Breast epithelium (tissue), 4 donors: ENCODE results near the gene SPTB. TPM values are rescaled to one million over a fixed set of nuclear protein-coding genes. Genes with fewer than 3 reads are reported as not detected.

Source experiments
- DNase-seq, 2 donors: peaks; one replicate each; pipeline ENCODE4 v3.0.0-alpha.2; 2019; ENCODE audit warnings: low spot score in 2 of 2
- H3K27ac ChIP-seq, 2 donors: fragments of 200-600 bp; sonication (generic) in 1 of 2; one replicate each; pipeline ENCODE4 v1.5.1; 2016 to 2019; ENCODE audit warnings: mild to moderate bottlenecking in 1 of 2
- H3K27me3 ChIP-seq, 2 donors: fragments of 200-600 bp; sonication (generic) in 1 of 2; one replicate each; pipeline versions ENCODE4 v1.5.1 to v1.6.0; 2017 to 2019; ENCODE audit warnings: control low read depth in 1 of 2, mild to moderate bottlenecking in 1 of 2
- H3K36me3 ChIP-seq: fragments of 200-600 bp; one replicate; pipeline ENCODE4 v1.5.1; 2019
- H3K4me1 ChIP-seq, 2 donors: fragments of 200-600 bp; sonication (generic); one replicate each; pipeline ENCODE4 v1.5.1; 2016 to 2019; ENCODE audit warnings: control low read depth in 1 of 2
- H3K4me3 ChIP-seq, 3 donors: fragments of 200-600 bp; sonication (generic); 1 replicate in 2 of 3; 2 replicates in 1 of 3; pipeline ENCODE4 v1.5.1; 2016 to 2019; ENCODE audit warnings: mild to moderate bottlenecking in 3 of 3, moderate library complexity in 2 of 3
- H3K9me3 ChIP-seq, 2 donors: fragments of 200-600 bp; sonication (generic) in 1 of 2; one replicate each; pipeline ENCODE4 v1.5.1; 2016 to 2019; ENCODE audit warnings: control low read depth in 1 of 2
- POLR2A ChIP-seq: fragments of 450-650 bp; IDR thresholded peaks from one replicate; pipeline ENCODE4 v1.6.1; 2016; ENCODE audit warnings: antibody characterized with exemption, mild to moderate bottlenecking, moderate library complexity
- POLR2AphosphoS5 ChIP-seq, 3 donors: sonication (generic); formaldehyde crosslinking; IDR thresholded peaks; one replicate each; pipeline ENCODE4 v1.6.1; 2017; ENCODE audit warnings: antibody characterized with exemption in 3 of 3
- intact Hi-C: fragments of 100-400 bp; cut with DNase I; formaldehyde crosslinking; loops from one replicate; pipeline ENCODE4 v1.15.1; 2023; ENCODE audit warnings: low total_unique reads
- total RNA-seq, 3 donors: library from RNA; depleted of rRNA; stranded (reverse); fragments of >200 nt; gene quantifications; one replicate each; pipeline ENCODE4 v1.1.0, GENCODE V29; 2016
- TF ChIP-seq, protein P1 (sequence below), 3 donors: fragments of 450-650 bp; IDR thresholded peaks; one replicate each; pipeline ENCODE4 v1.5.1; 2016 to 2017; ENCODE audit warnings: antibody characterized with exemption in 3 of 3, mild to moderate bottlenecking in 3 of 3, moderate library complexity in 3 of 3

SPTB gene
- total RNA-seq, 3 donors from 2014 or later, result 0.88 to 2.6 (median 2.1) TPM

DNA sequence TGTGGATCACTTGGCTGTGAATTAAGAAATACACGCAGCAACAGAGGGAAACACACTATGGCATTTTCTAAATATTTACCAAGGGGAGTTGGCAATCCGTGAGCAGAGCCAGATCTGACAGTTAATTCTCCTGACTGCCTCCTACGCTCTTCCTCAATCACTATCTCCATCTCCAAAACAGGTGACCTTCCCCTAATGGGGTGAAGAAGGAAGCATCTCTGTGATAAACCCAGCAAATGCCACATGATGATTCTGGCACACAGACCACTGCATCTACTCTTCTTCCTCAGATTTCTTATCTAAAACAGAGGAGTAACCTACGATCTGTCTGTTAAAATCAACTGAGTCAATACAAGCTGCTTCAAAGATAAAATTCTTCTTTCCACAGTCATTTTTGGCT is 4.4 kb downstream of the SPTB start:
- H3K27ac ChIP-seq, result no peak overlapping the region
- no peaks in the 10 kb centered on the region for H3K4me1 ChIP-seq
- no peaks in the 10 kb centered on the region for H3K36me3 ChIP-seq
- H3K4me3 ChIP-seq, result no peak overlapping the region
- TF ChIP-seq, protein P1, sequence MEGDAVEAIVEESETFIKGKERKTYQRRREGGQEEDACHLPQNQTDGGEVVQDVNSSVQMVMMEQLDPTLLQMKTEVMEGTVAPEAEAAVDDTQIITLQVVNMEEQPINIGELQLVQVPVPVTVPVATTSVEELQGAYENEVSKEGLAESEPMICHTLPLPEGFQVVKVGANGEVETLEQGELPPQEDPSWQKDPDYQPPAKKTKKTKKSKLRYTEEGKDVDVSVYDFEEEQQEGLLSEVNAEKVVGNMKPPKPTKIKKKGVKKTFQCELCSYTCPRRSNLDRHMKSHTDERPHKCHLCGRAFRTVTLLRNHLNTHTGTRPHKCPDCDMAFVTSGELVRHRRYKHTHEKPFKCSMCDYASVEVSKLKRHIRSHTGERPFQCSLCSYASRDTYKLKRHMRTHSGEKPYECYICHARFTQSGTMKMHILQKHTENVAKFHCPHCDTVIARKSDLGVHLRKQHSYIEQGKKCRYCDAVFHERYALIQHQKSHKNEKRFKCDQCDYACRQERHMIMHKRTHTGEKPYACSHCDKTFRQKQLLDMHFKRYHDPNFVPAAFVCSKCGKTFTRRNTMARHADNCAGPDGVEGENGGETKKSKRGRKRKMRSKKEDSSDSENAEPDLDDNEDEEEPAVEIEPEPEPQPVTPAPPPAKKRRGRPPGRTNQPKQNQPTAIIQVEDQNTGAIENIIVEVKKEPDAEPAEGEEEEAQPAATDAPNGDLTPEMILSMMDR (IDR thresholded peaks at IDR 0.05), result no peak
- no peak for TF ChIP-seq POLR2A
- TF ChIP-seq POLR2AphosphoS5 (IDR thresholded peaks at IDR 0.05), result no peak
- intact Hi-C loops, result no loop called here
- H3K9me3 ChIP-seq, result no peaks in the 10 kb centered on the region
- DNase-seq, result no peak
- peaks cover 0 to 10% of the 10 kb centered on the region in 2 donors for H3K27me3 ChIP-seq

DNA sequence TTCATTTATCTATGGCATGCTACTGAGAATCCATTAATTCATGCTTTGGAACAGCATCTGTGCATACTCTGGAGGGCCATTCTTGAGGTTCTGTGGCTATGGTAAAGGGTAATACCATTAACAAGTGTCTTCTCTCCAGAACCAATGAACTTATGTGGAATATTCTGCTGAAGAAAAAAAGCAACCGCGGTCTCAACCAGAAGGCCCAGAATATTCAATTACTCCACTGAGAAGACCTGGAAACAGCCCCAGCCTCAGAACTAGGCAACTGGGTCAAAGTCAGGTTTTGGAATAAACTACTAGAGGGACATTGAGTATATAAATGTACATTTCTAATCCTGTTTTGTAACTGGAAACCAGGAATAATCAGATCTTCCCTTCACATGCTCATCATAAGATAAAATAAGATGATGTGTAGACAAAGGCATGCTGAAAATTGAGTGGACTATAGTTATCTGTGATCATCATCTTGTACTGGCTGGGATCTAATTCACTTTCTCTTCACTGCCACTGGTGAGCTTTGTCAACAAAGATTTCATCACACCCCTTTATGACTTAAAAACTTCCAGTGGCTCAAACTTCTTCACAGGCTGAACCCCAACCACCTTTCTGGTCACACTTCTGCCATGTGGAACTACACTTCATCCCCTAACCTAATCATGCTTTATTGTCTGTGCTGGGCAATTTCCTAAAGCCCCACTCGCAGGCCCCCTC is 6.0 kb downstream of the SPTB start:
- Histone ChIP-seq H3K9me3 (no peaks in the 10 kb centered on the region), H3K36me3 (no peaks in the 10 kb centered on the region), H3K27me3 (peaks cover 0 to 3% of the 10 kb centered on the region in 2 donors), H3K4me3 (no peak overlapping the region), H3K4me1 (no peaks in the 10 kb centered on the region), H3K27ac (no peak overlapping the region)
- intact Hi-C loops, result no loop called here
- TF ChIP-seq, protein P1 (IDR thresholded peaks at IDR 0.05), result no peak
- TF ChIP-seq POLR2A, result no peak
- no peak for TF ChIP-seq POLR2AphosphoS5 (IDR thresholded peaks at IDR 0.05)
- no peak for DNase-seq

DNA sequence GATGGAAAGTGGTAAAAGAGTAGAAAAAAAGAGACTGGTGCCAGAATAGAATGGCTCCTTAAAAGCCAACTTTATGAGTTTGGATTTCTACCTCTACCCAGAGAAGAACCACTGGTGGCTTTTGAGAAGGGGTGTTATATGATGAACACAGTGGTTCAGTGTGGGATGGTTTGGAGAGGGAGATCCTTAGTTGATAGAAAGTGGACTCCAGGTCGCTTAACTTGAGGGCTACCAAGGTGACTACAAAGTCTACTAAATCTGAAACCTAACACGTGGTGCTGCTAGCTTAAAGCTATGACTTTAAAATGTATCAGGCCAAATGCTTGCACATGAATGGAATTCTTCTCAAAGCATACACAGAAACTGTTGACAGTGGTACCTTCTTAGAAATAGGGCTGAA is 8.4 kb downstream of the SPTB start:
- H3K9me3 ChIP-seq, result no peaks in the 10 kb centered on the region
- no peaks in the 10 kb centered on the region for H3K4me1 ChIP-seq
- no peaks in the 10 kb centered on the region for H3K36me3 ChIP-seq
- TF ChIP-seq POLR2A (no peak), POLR2AphosphoS5 (IDR thresholded peaks at IDR 0.05) (no peak)
- TF ChIP-seq, protein P1 (IDR thresholded peaks at IDR 0.05), result no peak
- H3K27ac ChIP-seq, result no peak overlapping the region
- H3K4me3 ChIP-seq, result no peak overlapping the region
- intact Hi-C loops, result no loop called here
- H3K27me3 ChIP-seq, result no peaks in the 10 kb centered on the region
- DNase-seq, result no peak

DNA sequence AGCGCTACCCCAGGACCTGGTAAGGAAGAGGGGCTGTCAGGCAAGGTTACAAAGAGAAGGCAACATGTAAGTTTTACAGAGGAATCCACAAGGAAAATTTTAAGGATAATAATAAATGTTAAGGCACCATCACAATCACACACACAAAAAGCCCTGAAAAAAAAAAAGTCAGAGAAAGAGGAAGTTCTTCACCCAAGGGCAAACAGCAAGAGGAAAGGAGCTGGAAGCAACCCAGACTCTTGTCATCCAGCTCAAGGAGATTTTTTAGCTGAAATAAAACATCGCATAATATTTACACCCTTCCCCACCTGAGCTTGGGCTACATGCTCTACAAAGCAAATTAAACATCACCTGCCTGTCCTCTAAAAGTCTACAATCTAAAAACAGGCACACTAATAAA is 9.5 kb downstream of the SPTB start:
- Histone ChIP-seq H3K27ac (no peak overlapping the region), H3K4me1 (no peaks in the 10 kb centered on the region), H3K9me3 (no peaks in the 10 kb centered on the region), H3K27me3 (no peaks in the 10 kb centered on the region), H3K4me3 (no peak overlapping the region), H3K36me3 (no peaks in the 10 kb centered on the region)
- intact Hi-C loops, result no loop called here
- TF ChIP-seq POLR2AphosphoS5 (IDR thresholded peaks at IDR 0.05) (no peak), POLR2A (no peak)
- TF ChIP-seq, protein P1 (IDR thresholded peaks at IDR 0.05), result no peak
- no peak for DNase-seq

DNA sequence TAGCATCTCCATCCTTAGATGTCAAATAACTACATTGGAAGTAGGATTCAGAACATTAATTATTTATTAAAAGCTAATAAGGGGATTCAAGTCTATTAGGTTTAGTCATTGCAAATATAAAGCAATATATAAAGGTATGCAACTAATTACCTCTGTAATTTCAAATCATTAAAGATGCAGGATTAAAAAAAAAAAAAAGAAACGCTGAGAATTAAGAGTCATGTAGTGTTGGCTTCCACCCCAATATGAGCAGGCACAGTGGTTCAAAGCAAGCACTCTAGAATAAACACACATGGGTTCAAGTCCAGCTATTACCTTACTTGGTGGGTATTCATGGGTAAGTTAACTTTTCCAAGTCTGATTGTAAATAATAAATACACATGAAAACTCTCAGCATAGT is 10.9 kb downstream of the SPTB start:
- intact Hi-C loops, result no loop called here
- H3K27me3 ChIP-seq, result no peaks in the 10 kb centered on the region
- no peaks in the 10 kb centered on the region for H3K9me3 ChIP-seq
- H3K4me1 ChIP-seq, result no peaks in the 10 kb centered on the region
- no peaks in the 10 kb centered on the region for H3K36me3 ChIP-seq
- H3K4me3 ChIP-seq, result no peak overlapping the region
- H3K27ac ChIP-seq, result no peak overlapping the region
- DNase-seq, result no peak
- no peak for TF ChIP-seq POLR2A
- TF ChIP-seq POLR2AphosphoS5 (IDR thresholded peaks at IDR 0.05), result no peak
- TF ChIP-seq, protein P1 (IDR thresholded peaks at IDR 0.05), result no peak
